Measurements from ENCODE around the gene GDF10. TPM values are rescaled to one million over a fixed set of nuclear protein-coding genes. Genes with fewer than 3 reads are reported as not detected.

GDF10 gene
- total RNA-seq, 1 donor from 2014 or later, result not detected

DNA sequence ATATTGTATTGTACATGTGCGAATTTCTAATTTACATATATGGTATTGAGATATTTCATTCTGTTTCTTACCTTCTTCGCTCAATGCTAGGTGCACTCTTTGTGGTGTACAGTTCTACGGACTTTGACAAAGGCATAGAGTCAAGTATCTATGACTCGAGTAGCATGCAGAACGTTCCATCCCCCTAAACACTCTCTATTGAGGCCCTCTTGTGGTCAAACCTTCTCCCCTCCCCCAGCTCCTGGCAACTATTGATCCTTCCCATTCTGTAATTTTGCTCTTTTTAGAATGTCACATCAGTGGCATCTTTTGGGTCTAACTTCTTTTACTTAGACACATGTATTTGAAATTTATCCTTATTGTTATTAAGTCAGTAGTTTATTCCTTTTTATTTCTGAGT, 30.7 kb upstream of the GDF10 start:
- ATAC-seq, result no peak

DNA sequence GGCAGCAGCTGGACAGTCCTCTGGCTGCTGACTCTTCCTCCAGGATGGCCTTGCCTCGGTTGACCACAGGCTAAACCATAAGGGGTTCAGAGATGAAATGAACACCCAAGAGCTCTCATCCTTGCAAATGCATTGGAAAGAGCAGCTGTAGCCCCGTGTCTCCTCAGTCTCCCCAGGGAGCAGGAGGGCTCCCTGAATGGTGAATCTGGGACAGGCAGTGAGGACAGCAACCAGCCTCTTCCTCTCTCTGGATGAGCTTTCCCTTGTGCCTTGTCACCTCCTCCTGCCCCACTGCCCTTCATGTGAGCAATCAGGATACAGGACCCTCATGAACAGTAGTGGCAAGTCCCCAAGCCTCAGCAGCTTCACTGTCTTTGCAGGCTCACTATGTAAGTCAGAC, 23.9 kb upstream of the GDF10 start:
- ATAC-seq, result no peak

DNA sequence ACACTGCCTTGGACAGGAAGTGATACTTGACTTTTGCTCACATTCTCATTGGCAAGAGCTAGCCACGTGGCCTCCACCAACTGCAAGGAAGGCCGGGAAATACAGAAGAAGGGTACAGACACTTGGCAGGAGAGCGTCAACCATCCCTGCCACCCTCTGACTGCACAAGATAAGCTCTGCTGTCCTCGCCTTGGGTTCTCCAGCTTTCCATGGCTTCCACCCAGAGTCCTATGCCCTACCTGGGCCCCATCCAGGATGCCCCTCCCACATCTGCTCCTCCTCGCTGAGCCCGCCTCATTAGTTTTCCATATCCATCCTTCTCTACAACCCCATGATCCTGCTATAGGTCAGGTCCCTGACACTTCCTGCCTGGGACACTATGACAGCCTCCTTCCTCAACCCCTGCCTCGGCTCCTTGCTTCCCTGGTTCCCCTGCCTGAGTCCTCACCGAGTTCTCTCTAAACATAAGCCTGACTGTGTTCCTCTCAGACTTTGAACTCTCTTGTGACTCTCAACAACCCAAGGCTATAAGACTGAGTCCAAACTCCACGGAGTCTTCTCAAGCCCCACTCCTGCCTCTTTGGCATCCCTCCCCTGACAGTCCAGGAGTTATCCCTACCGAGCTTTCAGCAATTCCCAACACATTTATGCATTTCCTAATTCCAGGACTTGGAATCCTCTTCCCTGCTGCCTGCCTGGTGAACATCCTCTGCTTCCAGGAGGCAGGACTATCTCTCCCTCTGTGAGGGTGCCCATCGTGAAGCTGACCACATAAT, 23.2 kb upstream of the GDF10 start:
- no peak for ATAC-seq

DNA sequence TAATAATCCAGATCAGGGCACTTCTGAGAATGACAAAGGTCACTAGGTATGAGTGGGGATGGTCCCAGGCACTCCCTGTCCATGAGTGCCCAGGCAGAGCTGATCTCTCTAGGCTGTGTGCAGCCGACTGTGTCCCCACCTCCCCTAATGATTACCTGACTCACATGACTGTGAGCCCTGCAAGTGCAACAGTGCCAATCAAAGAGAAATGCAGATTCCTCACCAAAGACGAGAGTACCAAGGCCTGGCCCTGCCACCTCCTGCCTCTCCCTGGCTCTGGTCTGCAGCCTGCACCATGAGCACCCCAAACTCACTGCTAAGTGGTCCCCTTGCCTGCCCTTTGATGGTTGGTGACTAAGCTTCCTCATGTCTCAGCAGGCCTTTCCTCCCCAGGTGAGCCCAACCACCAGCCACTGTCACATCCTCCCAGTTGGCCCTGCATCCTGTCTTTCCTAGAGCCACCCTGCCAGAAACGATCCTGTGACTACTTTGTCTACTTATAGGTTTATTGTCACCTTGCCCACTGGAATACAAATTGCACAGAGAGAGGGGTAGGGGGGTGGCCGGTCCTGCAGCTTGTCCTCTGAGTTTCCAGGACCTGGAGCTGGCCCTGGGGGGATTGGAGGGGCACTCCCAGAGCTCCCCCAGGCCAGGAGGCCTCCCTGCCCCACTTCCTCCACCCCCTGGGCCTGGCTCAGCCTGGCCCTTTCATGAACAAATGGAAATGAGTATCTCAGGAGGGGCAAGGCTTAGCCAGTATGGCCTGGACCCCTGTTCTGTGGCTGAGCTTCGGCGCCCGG, 22.4 kb upstream of the GDF10 start:
- ATAC-seq, result peak; percentile 55

DNA sequence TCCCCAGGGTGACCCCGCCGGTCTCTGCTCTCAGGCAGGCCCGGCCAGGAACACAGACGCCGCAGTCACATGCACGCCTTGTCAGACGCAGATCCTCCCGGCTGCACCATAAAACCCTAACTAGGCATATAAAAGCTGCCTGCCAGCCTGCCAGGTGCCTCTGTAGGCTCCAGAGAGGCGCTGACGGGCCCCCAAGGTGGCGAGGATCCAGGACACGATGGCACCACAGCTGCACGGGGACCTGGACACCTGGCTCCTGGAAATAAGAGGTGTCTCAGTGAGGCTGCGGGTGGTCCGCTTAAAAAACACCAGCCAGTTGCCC, 21.9 kb upstream of the GDF10 start:
- ATAC-seq, result no peak

DNA sequence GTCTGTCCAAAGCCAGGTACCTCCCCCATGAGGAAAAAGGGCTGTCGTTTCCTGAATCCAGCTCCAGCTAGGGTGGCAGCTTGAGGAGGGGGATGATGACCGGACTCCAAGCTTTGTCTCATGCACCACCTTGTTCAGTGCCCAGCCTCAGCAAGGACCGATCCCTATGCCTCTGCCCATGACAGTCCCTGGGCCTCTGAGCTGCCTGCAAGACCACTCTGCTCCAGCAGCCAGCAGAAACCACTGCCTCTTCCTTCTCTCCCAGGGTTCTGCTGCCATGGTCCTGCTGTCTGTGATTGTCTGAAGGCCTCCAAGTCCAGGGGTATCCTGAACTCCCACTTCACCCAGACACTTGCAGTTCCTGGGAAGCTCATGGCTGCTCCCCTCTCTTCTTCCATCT, 21.3 kb upstream of the GDF10 start:
- no peak for ATAC-seq

DNA sequence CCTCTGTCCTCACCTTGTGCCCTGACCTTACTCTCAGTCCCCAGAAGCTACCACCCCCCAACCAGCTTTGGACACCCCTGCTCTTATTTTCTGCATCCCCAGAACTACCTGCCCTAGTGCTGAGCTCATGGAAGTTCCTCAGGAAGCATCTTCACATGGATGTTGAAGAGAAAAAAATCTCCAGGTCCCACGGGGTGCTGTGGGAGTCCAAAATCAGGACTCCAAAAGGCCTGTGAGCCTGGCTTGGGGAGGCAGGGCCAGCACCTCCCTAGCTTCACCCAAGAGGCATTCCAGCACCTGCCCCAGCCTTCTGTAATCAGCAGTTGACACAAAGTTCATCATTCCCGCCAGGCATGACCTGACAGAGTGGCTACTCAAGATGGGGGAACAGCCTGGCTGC, 20.7 kb upstream of the GDF10 start:
- ATAC-seq, result no peak

DNA sequence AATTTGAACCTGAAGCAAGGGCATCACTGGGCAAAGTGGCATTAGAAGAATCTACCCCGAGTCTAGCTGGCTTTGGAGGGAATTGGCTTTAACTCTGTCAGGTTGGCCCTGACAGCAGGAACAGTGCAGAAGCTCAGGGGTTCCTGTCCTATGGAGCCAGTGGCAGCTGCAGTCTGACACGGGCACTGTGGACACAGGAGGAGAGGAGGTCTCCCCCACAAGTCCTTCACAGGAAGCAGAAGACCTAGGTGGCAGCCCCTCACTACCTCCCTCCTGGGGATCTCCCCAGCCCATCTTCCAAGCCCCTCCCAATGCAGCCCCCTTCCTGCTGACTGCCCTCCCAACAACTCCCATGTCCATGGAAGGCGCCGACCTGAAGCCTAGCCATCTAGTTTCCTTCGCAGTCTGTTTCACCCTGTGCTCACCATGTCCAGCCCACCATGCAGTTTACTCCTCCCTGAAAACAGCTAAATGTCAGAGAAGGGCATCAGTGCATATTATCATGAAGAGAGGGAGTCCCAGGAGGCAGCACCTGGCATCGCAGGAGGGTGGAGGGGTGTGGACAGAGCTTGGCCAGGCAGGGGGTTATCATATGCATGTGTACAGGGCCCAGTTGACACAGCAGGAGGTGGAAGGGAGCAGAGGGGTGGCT, 17.9 kb upstream of the GDF10 start:
- ATAC-seq, result no peak

DNA sequence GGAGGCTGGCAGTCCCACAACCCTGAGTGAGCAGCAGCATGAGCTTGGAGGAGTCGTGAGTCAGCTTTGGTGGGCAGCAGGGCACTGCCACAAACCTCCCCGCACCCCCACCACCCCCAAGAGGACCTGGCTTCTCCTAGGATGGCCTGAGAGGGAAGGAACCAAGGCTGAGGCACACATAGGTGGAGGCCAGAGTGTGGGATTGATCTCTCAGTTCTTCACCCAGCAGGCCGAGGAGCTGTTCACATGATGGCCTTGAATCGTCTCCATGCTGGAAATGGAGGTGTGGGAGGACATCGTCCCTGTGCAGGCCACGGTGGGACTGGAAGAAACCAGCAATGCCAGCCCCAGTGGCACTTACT, 17.4 kb upstream of the GDF10 start:
- ATAC-seq, result no peak

DNA sequence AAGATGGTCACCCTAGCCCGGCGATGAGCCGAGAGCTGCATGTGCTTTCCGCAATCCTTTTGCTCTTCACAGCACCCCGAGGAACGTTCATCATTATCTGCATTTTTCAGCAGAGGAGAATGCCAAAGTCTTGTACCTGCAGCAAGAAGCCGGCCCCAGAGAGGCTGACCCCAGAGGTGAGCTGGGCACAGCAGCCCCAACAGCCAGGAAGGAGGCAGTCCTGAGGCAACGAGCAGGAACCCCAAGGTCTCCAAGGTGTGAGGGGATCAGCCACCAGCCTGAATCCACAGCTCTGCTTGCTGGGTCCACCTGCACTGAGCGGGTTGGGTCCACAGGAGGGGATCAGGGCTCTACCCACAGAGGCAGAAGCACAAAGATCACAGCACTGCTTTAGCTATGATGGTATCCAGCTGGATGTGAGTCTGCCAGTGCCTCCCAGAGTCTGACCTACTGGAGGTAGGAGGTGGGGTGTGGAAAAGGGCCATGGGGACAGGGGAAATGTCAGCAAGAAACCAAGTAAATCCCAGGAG, 16.8 kb upstream of the GDF10 start:
- ATAC-seq, result no peak

DNA sequence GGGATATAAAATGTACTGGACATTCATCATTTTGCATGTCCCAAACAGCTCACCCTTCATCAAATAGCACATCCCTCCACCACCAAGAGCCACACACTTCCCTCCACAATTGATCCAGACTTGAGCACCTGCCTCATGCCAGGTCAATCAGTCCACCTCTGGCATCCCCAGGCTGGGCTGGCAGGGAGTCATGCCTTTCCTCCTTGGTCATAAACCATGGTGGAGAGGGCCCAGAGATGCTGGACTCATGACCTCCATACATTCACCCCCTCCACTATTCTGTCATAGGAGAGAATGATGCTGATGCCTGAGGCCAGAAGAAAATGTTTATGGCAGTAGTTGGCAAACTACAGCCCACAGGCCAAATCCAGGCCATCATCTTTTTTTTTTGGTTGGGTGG, 16.1 kb upstream of the GDF10 start:
- ATAC-seq, result no peak

DNA sequence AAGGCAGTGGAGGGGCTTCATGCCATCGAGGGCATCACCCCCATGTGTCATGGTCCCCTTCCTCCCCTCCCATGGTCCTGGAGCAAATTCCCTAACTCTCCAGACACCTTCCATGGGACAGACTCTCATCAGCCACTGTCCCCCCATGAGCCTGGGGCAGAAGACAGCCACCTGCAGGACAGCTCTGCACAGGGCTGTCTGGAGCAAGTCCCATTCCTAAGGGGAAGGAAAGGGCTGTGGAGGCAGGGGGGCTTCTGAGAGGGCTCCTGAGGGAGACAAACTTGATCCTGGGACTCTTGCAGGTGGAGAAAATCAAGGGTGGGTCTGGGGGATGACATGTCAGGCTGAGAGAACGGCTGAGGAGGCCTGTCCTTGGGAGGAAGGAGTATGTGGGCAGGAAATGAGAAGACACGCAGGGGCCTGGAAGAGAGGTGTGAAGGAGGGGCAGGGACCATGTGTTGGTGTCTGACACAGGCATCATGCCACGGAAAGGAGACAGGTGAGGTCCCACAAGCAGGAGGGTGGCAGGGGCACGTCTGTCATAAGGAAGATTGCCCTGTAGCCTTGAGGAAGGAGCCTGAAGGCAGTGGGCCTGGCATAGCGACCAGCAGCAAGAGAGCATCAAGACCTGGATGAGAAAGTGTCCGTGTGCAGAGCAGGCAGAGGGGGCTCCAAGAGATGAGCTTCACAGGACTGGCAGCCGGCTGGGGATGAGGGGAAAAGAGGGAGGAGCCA, 14.4 kb upstream of the GDF10 start:
- no peak for ATAC-seq

DNA sequence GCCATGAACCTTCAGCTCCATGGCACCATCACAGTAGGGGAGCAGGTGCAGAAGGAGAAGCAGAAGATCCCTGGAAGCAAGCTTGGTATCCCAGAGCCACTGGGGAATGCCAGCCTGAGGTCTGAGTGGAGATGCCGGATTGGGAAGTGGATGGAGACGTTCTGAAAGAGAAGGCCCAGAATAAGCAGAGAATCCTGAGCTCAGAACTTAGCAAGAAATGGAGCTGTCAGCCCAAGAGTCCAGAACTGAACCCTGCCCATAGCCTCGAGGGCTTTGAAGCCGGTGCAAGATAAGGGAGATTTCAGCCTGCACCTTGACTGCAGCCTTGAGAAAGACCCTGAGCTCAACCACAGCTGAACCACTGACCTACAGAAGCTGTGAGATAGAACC, 13.9 kb upstream of the GDF10 start:
- ATAC-seq, result no peak

DNA sequence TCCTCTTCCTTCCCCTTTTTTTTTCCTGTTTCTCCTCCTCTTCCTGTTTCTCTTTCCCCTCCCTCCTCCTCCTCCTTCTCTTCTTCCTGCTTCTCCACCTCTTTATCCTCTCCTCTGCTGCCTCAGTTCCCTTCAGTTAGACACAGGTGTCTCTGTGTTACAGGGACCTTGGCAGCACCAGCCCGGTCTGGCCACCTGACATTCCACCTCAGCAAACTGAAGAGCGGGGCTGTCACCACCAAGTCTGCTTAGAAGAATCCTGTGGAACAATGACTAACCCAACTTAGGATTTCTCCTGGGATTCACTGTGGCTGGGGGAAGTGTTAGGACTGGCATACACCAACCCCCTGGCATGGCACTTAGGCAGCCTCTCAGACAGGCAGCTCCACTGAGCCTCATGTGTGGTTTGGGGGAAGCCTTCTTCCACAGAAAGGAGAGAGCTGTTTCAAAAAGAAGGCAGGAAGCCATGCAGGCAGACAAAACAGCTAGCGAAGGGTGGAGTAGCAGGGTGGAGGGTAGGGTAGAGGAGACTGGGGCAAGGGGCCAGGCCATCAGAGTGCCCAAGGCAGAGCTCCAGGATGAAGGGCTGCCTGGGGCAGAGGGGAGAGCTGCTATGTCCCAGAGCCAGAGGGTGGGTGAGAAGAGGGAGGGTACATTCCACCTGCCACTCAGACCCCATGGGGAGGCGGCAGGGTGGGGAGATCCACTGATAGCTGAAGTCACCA, 13.2 kb upstream of the GDF10 start:
- no peak for ATAC-seq

DNA sequence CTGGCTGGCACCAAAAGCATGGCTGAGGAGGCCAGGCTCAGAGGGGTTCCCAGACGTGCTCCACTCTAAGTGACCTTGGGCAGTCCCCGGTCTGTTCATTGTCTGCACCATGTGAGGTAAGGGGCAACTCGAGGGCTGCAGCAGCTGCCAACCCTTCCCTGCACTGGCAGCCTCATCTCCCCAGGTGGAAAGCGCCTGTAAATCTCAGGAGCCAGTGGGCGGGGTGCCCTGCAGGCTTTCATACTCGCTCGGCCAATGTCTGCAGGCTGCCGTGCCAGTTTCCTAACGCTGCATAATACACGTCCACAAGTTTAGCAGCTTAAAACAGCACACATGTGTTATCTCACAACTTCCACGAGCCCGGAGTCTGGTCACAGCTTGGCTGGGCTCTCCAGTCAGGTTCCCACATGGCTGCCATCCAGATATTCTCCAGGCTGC, 12.6 kb upstream of the GDF10 start:
- ATAC-seq, result peak; percentile 39

DNA sequence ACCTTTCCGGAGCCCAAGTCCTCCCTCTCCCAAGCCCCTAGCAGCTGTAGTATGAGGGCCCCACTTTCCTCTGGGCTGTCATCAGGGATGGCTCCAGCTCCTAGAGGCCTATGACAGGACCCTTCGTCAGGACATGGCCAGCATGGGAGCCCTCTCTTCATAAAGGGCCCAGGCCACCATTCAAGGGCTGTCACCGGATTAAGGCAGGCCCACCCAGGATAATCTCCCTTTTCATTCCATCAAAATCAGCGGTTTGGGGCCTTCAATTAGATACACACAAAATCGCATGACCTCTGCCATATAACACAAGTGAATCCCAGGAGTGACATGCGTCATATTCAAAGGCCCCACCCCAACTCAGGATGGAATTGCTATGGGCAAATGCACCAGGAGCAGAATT, 12.2 kb upstream of the GDF10 start:
- ATAC-seq, result no peak

DNA sequence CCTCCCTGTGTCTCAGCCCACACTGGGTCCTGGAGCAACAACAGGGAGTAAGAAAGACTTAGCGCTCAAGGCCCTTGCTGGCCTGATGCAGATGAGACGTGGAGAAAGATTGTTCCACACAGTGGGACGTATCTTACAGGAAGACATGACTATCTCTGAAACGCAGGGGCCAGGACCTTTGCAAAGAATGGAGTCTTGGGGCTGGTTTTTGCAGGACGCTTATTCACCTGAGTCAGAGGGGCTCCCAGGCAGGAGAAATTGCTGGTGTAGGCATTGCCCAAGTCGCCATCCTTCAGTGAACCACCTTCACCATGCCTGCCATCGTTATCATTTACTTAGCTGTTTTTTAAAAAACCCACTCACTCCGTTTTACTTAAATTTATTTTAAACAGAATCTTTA, 11.8 kb upstream of the GDF10 start:
- no peak for ATAC-seq

DNA sequence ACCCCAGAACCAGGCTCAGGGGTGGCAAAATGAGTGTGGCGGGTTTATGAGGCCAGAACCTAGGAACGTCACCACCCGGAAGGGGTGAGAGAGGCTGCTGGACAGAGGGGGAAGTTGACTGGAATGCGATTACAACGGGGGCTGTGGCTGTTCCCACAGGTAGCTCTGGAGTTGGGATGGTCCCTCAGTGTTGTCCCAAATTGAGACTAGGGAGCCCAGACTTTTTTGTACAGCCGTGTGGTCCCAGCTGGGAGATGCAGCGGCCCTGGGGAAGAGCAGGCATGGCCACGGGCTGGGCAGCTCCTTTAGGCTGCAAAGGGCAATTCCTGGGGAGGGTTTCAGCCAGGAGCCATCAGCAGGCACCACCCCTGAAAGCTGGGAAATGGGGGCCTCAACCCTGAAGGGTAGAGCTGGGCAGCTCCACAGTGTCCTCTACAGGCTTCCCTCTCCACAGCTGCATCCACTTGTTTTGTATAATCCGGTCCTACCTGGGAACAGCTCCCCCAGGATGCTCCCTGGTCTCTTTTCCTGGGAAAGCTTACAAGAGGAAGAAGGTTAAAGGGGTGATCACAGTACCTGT, 11.0 kb upstream of the GDF10 start:
- no peak for ATAC-seq

DNA sequence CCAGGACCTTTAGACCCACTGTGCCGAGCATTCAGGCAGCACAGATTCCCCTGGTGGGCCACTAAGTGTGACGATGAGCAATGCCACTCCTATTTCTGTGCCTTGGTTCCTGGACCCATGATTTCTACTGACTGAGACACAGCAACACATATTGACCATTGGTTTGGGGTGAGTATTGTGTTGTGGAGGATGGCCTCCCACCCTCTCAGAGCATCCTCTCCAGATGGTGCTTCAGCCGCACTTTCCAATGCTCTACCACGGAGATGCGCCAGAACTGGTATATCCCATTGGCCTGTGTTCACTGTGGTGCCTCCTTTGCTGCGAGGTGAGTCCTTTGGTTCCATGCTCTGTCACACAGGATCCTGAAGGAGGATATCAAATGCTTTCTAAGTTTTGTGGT, 10.1 kb upstream of the GDF10 start:
- ATAC-seq, result no peak

DNA sequence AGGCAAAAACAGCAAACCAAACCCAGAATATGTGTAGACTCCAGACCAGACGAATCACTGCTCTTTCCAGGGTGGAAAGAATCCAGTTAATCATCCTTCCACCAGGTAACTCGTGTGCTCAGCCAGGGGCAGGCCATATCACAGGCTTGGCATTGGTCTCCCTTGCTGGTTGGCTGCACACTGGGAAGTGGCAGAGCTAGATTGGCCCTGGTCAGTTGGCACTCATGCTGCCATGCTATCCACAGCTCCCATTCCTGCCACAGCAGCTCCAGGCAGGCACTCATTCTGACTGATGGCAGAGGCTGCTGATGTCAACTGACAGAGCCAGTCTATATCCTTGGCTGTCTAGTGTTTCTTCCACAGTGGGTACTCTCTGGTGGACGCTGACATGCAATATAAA, 9.7 kb upstream of the GDF10 start:
- ATAC-seq, result no peak

DNA sequence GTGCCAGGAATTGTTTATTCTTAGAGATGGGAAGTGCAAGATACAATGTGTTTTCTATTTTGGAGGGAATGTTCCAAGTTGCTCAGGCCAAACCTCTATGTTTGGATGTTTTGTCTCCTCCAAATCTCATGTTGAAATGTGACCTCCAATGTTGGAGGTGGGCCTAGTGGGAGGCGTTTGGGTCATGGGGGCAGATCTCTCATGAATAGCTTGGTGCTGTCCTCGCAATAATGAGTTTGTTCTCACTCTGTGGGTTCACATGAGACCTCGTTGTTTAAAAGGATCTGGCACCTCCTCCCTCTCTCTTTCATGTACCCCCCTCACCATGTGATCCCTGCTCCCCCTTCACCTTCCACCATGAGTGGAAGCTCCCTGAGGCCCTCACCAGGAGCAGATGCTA, 8.3 kb upstream of the GDF10 start:
- ATAC-seq, result no peak

DNA sequence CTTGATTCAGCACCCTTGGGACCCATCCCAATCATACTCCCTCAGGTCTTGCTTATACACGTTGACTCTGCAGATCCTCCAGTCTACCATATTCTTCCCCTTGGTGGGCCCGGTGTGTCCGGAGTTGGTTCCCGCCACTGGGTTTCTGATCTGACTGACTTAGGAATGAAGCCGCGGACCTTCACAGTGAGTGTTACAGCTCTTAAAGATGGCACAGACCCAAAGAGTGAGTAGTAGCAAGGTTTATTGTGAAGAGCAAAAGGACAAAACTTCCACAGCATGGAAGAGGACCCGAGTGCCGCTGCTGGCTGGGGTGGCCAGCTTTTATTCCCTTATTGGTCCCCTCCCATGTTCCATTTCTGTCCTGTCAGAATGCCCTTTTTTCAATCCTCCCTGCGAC, 5.9 kb upstream of the GDF10 start:
- no peak for ATAC-seq

Data from esophagus mucosa (tissue), 1 donor.